GM12878 (cell line): ENCODE results near the gene MAPT. TPM values are rescaled to one million over a fixed set of nuclear protein-coding genes. Genes with fewer than 3 reads are reported as not detected.

Experiments used
- ATAC-seq: fragments of 200-7000 bp; cut with Tn5 transposase; 3 replicates; pipeline ENCODE4 v1.9.1; 2020; ENCODE audit warnings: mild to moderate bottlenecking, moderate library complexity
- BruUV-seq: library from RNA; stranded (reverse); fragments of 400-500 nt; replicated peaks from 2 replicates; lab custom pipeline; 2021; lab: Mats Ljungman, UMichigan
- CTCF ChIA-PET: fragments of 300-600 bp; sonication (Branson Sonifier 250); formaldehyde crosslinking; extraction: SDS; loops from one replicate; lab custom pipeline; 2021; ENCODE audit warnings: inconsistent platforms; lab: Yijun Ruan, JAX
- POLR2A ChIA-PET: fragments of 350-600 bp; formaldehyde crosslinking; extraction: SDS; loops from one replicate; lab custom pipeline; 2021; ENCODE audit warnings: inconsistent platforms; lab: Charles Lee
- RAD21 ChIA-PET: fragments of 300-600 bp; sonication (Branson Sonifier 250); formaldehyde crosslinking; loops from one replicate; lab custom pipeline; 2023; ENCODE audit warnings: antibody characterized with exemption; ENCODE audit not compliant: unreplicated experiment; lab: Charles Lee
- SMC1A ChIA-PET: fragments of 300-600 bp; sonication (Branson Sonifier 250); formaldehyde crosslinking; loops from one replicate; lab custom pipeline; 2023; ENCODE audit not compliant: unreplicated experiment, uncharacterized antibody; lab: Charles Lee
- DNase-seq: peaks from one replicate; pipeline ENCODE4 v3.0.0-alpha.2; 2011; ENCODE audit warnings: low read depth, low spot score
- FAIRE-seq: peaks from 3 replicates; lab custom pipeline; 2011; peaks lifted over from hg19 to GRCh38; lab: Jason Lieb, UNC
- H2AFZ ChIP-seq: 2 replicates; pipeline ENCODE4 v1.6.0; 2011; ENCODE audit warnings: low read depth, low read length, control low read depth; ENCODE audit not compliant: control insufficient read depth
- H3K27ac ChIP-seq: 2 replicates; pipeline ENCODE4 v1.5.1; 2011; ENCODE audit warnings: control low read depth; ENCODE audit not compliant: control insufficient read depth, insufficient read depth
- H3K27me3 ChIP-seq, 2 experiments: replicated peaks in 1 of 2; 2 replicates each; pipeline versions ENCODE4 v1.6.0 to v1.6.1; 2011; ENCODE audit warnings: low read length in 1 of 2; ENCODE audit not compliant: control insufficient read depth in 2 of 2, insufficient read depth in 2 of 2
- H3K36me3 ChIP-seq, 2 experiments: 2 replicates each; pipeline ENCODE4 v1.5.1; 2011; ENCODE audit warnings: low read length in 1 of 2; ENCODE audit not compliant: control insufficient read depth in 2 of 2, insufficient read depth in 2 of 2
- H3K4me1 ChIP-seq: 2 replicates; pipeline ENCODE4 v1.6.1; 2011; ENCODE audit warnings: mild to moderate bottlenecking, low read length, moderate library complexity, mixed read lengths; ENCODE audit not compliant: control insufficient read depth, insufficient read depth
- H3K4me2 ChIP-seq: 2 replicates; pipeline ENCODE4 v1.6.0; 2011; ENCODE audit warnings: control low read depth; ENCODE audit not compliant: control insufficient read depth, insufficient read depth
- H3K4me3 ChIP-seq: fragments of 200-600 bp; sonication (generic); 2 replicates; pipeline ENCODE4 v1.5.1; 2016
- H3K79me2 ChIP-seq: 2 replicates; pipeline ENCODE4 v1.6.0; 2011; ENCODE audit warnings: low read length; ENCODE audit not compliant: control insufficient read depth, insufficient read depth
- H3K9ac ChIP-seq: 2 replicates; pipeline ENCODE4 v1.8.0; 2011; ENCODE audit warnings: low read length, control low read depth, mixed read lengths; ENCODE audit not compliant: control insufficient read depth, insufficient read depth
- H3K9me3 ChIP-seq: replicated peaks from 3 replicates; pipeline ENCODE4 v1.5.1; 2011; ENCODE audit warnings: mild to moderate bottlenecking, low read length; ENCODE audit not compliant: control insufficient read depth, insufficient read depth
- H4K20me1 ChIP-seq: 2 replicates; pipeline ENCODE4 v1.6.0; 2011; ENCODE audit not compliant: control insufficient read depth, insufficient read depth
- ASH2L ChIP-seq: fragments of 300-600, 200-600 bp; sonication (generic); IDR thresholded peaks from 2 replicates; pipeline ENCODE4 v1.6.1; 2017; ENCODE audit warnings: low read depth, mild to moderate bottlenecking, borderline replicate concordance
- BACH1 ChIP-seq: fragments of 450-650 bp; IDR thresholded peaks from 2 replicates; pipeline ENCODE4 v1.6.1; 2017; ENCODE audit warnings: mild to moderate bottlenecking, borderline replicate concordance
- CHD2 ChIP-seq: IDR thresholded peaks from 2 replicates; pipeline ENCODE4 v1.6.1; 2011; ENCODE audit warnings: low read depth, low read length, improper control_type of control experiment, borderline replicate concordance
- DPF2 ChIP-seq: fragments of 450-650 bp; IDR thresholded peaks from 2 replicates; pipeline ENCODE4 v1.6.1; 2017; ENCODE audit warnings: mild to moderate bottlenecking
- ESRRA ChIP-seq: IDR thresholded peaks from 2 replicates; pipeline ENCODE4 v1.6.1; 2012; ENCODE audit warnings: mild to moderate bottlenecking, low read length, improper control_type of control experiment
- FOXM1 ChIP-seq: IDR thresholded peaks from 2 replicates; pipeline ENCODE4 v1.6.1; 2012; ENCODE audit warnings: low read depth, mild to moderate bottlenecking, inconsistent platforms, low read length, moderate library complexity
- HDGF ChIP-seq: fragments of 450-650 bp; IDR thresholded peaks from 2 replicates; pipeline ENCODE4 v1.6.1; 2016; ENCODE audit warnings: antibody characterized with exemption
- IKZF2 ChIP-seq, 2 experiments: fragments of 450-650 bp; IDR thresholded peaks; 2 replicates each; pipeline ENCODE4 v1.6.1; 2017; ENCODE audit warnings: mild to moderate bottlenecking in 2 of 2, moderate library complexity in 2 of 2
- NFIC ChIP-seq: IDR thresholded peaks from 2 replicates; pipeline ENCODE4 v1.6.1; 2012; ENCODE audit warnings: low read depth, mild to moderate bottlenecking, inconsistent platforms, low read length, moderate library complexity
- TCF7 ChIP-seq: IDR thresholded peaks from 2 replicates; pipeline ENCODE4 v1.6.1; 2014; ENCODE audit warnings: antibody characterized with exemption, borderline replicate concordance
- ZNF384 ChIP-seq: IDR thresholded peaks from 2 replicates; pipeline ENCODE4 v1.6.1; 2012; ENCODE audit warnings: low read depth, mild to moderate bottlenecking, low read length, improper control_type of control experiment, borderline replicate concordance
- WGBS: methylation state at CpG from one replicate; pipeline ENCODE4 v1.1.6; 2016; ENCODE audit warnings: low lambda C conversion rate; ENCODE audit not compliant: insufficient replicate concordance, insufficient coverage; ENCODE audit errors: missing lambda C conversion rate; 5-methylcytosine and 5-hydroxymethylcytosine counted together
- in situ Hi-C: fragments of 300-500 bp; cut with MboI; formaldehyde crosslinking; loops from 9 replicates; pipeline ENCODE4 v1.14.3; 2018; ENCODE audit warnings: mixed read lengths
- intact Hi-C: fragments of 100-400 bp; cut with micrococcal nuclease; formaldehyde crosslinking; loops from one replicate; pipeline ENCODE4 v1.14.2; 2022; ENCODE audit not compliant: unreplicated experiment
- polyA plus RNA-seq, 11 experiments: library from polyadenylated mRNA; depleted of rRNA in 4 of 11; unstranded in 6 of 11; stranded (reverse) in 5 of 11; fragments of >200 nt; fragmentation: Nextera tagmentation in 4 of 11; fragmentation: Illumina TruSeq in 1 of 11; extraction: Ambion mirVana in 4 of 11; extraction: Trizol in 1 of 11; gene quantifications; 1 replicate in 1 of 11; 2 replicates in 10 of 11; pipeline versions ENCODE4 v1.2.1 to v1.2.3, GENCODE V29; 2011 to 2016; ENCODE audit warnings: inconsistent platforms in 2 of 11, missing spikeins in 2 of 11, low read depth in 1 of 11
- total RNA-seq, 4 experiments: library from RNA; depleted of rRNA in 3 of 4; stranded (reverse); fragments of >200 nt in 3 of 4; fragmentation: Illumina TruSeq in 1 of 4; extraction: Trizol in 1 of 4; gene quantifications; 2 replicates each; pipeline versions ENCODE4 v1.2.1 to v1.2.3, GENCODE V29; 2013 to 2021
- TF ChIP-seq, protein P1 (sequence below): fragments of 450-650 bp; IDR thresholded peaks from 2 replicates; pipeline ENCODE4 v1.6.1; 2017; ENCODE audit warnings: low read depth, mild to moderate bottlenecking, moderate library complexity
- TF ChIP-seq, protein P2 (sequence below): fragments of 450-650 bp; IDR thresholded peaks from 2 replicates; pipeline ENCODE4 v1.6.1; 2014; ENCODE audit warnings: mild to moderate bottlenecking
- TF ChIP-seq, protein P3 (sequence below): fragments of 450-650 bp; IDR thresholded peaks from 2 replicates; pipeline ENCODE4 v1.6.1; 2018; ENCODE audit warnings: mild to moderate bottlenecking, low read depth, moderate library complexity; ENCODE audit not compliant: partially characterized antibody
- TF ChIP-seq, protein P4 (sequence below): IDR thresholded peaks from 2 replicates; pipeline ENCODE4 v1.6.1; 2011; ENCODE audit warnings: mild to moderate bottlenecking, low read depth, low read length, moderate library complexity; ENCODE audit not compliant: insufficient replicate concordance
- TF ChIP-seq, protein P5 (sequence below): IDR thresholded peaks from 2 replicates; pipeline ENCODE4 v1.6.1; 2011; ENCODE audit warnings: low read depth, mild to moderate bottlenecking, low read length, moderate library complexity, borderline replicate concordance; ENCODE audit errors: extremely low read depth

MAPT gene
- total and polyA plus RNA-seq, 10 of the 15 experiments (the other 5 are each of a cell fraction or from before 2014, with no cell fraction given), result under 0.01 to 0.05 (median 0.03) TPM; not detected in 7

DNA sequence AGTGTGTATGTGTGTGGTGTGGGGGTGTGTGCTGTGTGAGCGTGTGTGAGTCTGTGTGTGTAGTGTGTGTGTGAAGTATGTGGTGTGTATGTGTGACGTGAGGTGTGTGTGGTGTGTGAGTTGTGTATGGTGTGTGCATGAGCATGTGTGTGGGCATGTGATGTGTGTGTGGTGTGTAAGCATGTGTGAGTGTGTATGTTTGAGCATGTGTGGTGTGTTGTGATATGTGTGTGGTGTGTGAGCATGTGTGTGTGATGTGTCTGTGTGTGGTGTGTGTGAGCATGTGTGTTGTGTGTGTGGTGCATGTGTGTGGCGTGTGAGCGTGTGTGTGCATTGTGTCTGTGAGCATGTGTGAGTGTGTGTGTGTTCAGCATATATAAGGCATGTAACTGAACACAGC, 20.9 kb downstream of the MAPT start:
- no TSS peak for BruUV-seq
- Histone ChIP-seq H3K4me1 (no peaks in the 10 kb centered on the region), H3K27me3 (peaks cover 0 to 6% of the 10 kb centered on the region in 2 experiments; a peak in 3 of 4 replicates), H3K4me3 (no peak overlapping the region), H3K4me2 (no peak overlapping the region), H3K36me3 (no peaks in the 10 kb centered on the region), H2AFZ (no peak overlapping the region), H3K27ac (no peak overlapping the region), H3K79me2 (no peaks in the 10 kb centered on the region), H3K9ac (no peak overlapping the region), H3K9me3 (no peaks in the 10 kb centered on the region), H4K20me1 (no peaks in the 10 kb centered on the region)
- ChIA-PET POLR2A (no interaction called here), RAD21 (no interaction called here), SMC1A (no interaction called here), CTCF (no interaction called here)
- WGBS, result 13% methylated on average over 4 of the region's 4 CpGs
- in situ Hi-C loops (no loop called here), intact Hi-C loops (no loop called here)
- FAIRE-seq (no peak), DNase-seq (no peak), ATAC-seq (no peak)
- TF ChIP-seq FOXM1, result no peak
- TF ChIP-seq ASH2L, result no peak
- TF ChIP-seq, protein P1, sequence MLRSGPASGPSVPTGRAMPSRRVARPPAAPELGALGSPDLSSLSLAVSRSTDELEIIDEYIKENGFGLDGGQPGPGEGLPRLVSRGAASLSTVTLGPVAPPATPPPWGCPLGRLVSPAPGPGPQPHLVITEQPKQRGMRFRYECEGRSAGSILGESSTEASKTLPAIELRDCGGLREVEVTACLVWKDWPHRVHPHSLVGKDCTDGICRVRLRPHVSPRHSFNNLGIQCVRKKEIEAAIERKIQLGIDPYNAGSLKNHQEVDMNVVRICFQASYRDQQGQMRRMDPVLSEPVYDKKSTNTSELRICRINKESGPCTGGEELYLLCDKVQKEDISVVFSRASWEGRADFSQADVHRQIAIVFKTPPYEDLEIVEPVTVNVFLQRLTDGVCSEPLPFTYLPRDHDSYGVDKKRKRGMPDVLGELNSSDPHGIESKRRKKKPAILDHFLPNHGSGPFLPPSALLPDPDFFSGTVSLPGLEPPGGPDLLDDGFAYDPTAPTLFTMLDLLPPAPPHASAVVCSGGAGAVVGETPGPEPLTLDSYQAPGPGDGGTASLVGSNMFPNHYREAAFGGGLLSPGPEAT, result no peak
- TF ChIP-seq, protein P2, sequence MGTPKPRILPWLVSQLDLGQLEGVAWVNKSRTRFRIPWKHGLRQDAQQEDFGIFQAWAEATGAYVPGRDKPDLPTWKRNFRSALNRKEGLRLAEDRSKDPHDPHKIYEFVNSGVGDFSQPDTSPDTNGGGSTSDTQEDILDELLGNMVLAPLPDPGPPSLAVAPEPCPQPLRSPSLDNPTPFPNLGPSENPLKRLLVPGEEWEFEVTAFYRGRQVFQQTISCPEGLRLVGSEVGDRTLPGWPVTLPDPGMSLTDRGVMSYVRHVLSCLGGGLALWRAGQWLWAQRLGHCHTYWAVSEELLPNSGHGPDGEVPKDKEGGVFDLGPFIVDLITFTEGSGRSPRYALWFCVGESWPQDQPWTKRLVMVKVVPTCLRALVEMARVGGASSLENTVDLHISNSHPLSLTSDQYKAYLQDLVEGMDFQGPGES, result no peak
- 0 out of 2 replicates have a peak, but pooled peaks have one; percentile 41 for TF ChIP-seq HDGF
- TF ChIP-seq, protein P3, sequence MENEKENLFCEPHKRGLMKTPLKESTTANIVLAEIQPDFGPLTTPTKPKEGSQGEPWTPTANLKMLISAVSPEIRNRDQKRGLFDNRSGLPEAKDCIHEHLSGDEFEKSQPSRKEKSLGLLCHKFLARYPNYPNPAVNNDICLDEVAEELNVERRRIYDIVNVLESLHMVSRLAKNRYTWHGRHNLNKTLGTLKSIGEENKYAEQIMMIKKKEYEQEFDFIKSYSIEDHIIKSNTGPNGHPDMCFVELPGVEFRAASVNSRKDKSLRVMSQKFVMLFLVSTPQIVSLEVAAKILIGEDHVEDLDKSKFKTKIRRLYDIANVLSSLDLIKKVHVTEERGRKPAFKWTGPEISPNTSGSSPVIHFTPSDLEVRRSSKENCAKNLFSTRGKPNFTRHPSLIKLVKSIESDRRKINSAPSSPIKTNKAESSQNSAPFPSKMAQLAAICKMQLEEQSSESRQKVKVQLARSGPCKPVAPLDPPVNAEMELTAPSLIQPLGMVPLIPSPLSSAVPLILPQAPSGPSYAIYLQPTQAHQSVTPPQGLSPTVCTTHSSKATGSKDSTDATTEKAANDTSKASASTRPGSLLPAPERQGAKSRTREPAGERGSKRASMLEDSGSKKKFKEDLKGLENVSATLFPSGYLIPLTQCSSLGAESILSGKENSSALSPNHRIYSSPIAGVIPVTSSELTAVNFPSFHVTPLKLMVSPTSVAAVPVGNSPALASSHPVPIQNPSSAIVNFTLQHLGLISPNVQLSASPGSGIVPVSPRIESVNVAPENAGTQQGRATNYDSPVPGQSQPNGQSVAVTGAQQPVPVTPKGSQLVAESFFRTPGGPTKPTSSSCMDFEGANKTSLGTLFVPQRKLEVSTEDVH, result no peak
- TF ChIP-seq, protein P4, sequence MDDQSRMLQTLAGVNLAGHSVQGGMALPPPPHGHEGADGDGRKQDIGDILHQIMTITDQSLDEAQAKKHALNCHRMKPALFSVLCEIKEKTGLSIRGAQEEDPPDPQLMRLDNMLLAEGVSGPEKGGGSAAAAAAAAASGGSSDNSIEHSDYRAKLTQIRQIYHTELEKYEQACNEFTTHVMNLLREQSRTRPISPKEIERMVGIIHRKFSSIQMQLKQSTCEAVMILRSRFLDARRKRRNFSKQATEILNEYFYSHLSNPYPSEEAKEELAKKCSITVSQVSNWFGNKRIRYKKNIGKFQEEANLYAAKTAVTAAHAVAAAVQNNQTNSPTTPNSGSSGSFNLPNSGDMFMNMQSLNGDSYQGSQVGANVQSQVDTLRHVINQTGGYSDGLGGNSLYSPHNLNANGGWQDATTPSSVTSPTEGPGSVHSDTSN, result peak; percentile 36
- TF ChIP-seq CHD2, result no peak
- TF ChIP-seq DPF2, result no peak
- no peak for TF ChIP-seq ESRRA
- no peak for TF ChIP-seq ZNF384
- TF ChIP-seq, protein P5, sequence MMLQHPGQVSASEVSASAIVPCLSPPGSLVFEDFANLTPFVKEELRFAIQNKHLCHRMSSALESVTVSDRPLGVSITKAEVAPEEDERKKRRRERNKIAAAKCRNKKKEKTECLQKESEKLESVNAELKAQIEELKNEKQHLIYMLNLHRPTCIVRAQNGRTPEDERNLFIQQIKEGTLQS, result no peak
- no peak for TF ChIP-seq BACH1
- no peak for TF ChIP-seq NFIC
- no peak for TF ChIP-seq IKZF2 (IDR thresholded peaks at IDR 0.05)
- no peak for TF ChIP-seq TCF7
